Colon (tissue), 2 donors: Measurements from ENCODE around the gene ACE.

Experiments
- FAIRE-seq: peaks from 2 replicates; lab custom pipeline; 2012; peaks lifted over from hg19 to GRCh38; lab: Jason Lieb, UNC
- donor health status: control.
- donor health status: control.

The ACE gene

DNA sequence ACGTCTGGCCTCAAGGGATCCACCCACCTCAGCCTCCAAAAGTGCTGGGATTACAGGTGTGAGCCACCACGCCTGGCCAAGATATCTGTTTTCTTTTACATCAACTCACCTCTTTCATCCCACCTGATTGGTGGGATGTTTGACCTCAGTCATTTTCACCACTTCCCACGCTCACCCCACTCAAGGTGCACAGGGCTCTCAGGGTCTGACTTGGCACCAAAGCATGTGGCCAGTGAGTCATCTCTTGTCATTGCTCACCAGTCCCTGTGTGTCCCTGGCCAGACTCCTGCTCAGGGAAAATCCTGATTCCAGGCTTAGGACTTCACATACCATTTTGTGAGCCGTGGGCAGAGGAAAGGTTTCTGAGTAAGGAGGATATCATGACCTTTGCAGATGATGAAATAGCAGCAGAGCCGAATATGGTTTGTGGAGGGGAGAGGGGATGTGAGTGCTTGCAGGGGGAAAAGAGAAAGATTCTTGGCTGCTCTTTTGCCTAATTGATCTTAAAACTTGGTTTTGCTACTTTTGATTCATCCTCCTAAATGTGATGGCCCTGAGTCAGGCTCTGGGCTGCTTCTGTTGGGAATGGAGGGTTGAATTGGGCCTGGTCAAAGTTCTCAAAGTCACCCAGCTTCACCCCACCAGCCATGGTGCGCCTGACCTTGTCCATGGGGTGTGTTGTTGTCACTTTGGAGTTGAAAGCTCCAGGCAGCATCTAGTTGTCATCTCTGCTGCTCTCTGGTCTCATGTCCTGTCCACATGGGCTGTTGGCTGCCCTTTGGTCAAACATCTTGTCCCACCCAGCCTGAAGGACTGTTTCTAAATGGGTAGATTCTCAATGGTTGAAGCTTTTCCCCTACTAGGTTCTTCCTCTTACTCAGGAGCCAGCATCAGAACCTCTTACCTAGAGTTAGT lies 40.3 kb downstream of the ACE start:
- FAIRE-seq, result no peak

DNA sequence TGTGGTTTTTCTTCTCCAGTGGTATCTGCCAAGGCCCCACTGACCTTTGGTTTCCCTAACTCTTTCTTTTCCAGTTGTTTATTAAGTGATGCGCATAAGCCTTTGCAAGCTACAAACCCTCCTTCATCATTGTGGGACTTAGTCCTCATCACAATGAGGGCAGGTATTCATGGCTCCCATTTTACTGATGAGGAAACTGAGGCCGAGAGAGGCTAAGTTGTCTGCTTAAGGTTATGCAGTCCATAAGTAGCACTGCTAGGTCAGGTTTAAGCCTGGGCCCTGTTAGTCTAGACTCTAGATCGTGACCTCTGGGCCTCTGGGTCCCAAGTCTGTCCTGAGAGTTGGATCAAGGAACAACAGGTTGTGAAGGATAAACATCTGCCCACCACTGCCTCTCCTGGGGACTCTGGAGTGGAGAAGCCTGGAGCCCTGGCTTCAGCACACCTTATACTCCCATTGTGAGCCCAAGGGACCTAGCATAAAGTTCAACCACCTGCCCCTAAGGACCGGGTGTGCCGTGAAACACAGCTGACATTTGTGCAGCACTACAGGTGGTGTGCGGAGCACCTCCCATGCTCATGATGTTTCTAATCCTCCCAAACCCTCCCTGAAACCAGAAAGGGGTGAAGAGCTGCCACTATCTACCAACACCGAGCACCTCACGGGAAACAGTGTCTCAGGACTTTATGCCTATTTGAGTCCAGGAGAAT lies 41.1 kb downstream of the ACE start:
- FAIRE-seq, result no peak

- FAIRE-seq, result no peak
Observed at GRCh38 chr17:63519116-63519881, 42.4 kb downstream of the ACE start.

DNA sequence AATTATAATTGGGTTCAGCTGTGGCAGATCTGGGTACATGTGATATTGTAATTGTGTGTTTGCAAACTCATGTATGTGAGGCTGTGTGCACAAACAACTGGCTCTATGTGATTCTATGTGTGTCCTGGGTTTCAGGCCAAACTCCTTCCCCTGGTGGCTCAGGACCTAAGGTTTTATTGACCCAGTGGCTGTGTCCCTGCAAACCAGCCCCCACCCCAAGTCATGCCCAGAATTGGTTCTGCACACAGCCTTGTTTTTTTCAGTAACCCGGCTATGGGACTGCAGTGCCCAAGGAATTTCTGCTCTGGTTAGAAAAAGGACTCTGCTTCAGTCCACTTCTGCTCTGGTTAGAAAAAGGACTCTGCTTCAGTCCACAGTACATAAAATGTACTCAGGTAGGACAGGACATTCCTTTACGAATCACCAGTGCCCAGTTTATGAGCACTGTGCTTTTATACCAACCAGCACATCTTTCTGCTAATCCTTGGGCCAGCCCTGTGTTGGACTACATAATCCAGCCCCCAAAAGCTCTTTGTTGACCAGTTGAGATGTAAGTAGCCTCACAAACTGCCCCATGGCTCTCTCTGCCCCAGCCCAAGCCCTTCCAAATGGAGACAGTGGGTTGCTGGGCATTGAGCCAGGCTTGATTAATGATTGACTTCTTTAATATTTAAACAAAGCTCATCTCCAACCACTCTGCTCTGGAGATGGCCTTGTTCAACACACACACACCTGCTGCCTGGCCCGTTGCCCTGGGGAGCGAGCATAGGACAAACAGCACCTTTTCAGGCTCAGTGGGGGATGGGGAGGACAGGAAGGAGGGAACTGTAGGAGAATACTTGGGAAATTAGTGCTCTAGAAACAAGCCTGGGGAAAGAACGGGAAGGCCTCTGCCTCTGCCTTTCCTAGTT lies 43.4 kb downstream of the ACE start:
- no peak for FAIRE-seq

- no peak for FAIRE-seq
Observed at GRCh38 chr17:63523253-63523855, 46.5 kb downstream of the ACE start, which contains the start of gene KCNH6. KCNH6 (plus strand) TSS chr17:63523358; CDS start chr17:63523414, 56 bp downstream.

DNA sequence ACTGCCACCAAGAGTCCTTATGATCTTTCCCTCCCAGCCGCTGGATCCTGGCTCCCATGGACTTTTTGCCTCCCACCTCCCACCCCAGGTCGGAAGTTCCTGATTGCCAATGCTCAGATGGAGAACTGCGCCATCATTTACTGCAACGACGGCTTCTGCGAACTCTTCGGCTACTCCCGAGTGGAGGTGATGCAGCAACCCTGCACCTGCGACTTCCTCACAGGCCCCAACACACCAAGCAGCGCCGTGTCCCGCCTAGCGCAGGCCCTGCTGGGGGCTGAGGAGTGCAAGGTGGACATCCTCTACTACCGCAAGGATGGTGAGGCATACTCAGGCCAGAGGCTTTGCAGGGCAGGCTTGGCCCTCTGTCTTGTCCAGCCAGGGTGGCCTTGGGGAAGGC lies 47.2 kb downstream of the ACE start:
- no peak for FAIRE-seq

DNA sequence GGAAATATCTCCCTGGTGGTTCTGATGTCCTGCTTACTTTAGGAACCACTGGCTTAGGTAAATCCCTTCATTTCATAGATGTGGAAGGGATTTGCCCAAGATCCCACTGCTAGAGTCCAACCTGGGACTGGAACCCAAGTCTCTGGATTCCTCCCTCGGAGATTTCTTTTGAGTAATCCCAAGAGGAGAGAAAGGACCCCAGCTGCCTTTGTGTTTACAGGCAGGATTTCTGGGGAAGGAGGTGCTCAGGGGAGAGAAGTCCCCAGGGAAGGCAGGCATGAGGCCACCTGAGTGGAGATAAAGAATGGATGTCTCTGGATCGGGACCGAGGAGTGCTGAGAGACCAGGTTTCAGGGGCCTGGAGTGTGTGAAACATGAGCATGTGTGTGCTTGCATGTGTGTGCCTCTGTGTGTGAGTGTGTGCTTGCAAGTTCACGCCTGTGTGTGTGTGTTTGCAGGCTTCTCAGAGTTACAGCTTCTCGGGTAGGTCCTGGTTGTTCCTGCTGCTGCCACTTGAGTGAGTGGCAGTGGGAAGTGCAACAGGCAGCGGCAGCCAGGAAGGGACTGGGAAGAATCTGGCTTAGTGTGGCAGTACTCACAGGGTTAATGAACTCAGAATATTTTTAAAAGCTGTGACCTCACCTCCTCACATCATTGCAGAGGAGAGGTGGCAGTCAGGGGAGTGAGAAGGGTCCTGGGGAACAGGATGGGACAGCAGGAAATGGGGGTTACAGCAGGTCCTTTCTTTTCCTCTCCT lies 48.5 kb downstream of the ACE start:
- FAIRE-seq, result no peak

DNA sequence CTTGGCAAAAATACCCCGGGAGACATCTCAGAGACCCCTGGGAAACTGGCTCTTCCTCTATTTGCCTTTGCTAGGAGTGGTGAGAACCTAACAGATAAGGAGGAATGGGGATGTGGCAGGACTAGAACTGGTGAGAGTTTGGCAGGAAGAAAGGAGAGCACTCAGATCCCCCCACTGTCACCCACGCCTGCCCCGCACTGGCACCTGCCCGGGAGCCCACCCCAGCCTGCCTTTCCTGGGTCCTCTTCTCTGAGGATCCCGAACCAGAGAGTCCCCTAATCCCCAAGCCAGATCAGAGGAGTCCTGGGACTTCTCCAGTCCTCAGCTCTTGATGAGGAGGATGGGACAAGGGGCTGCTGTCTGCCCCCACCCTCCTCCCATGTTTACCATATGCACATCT lies 50.0 kb downstream of the ACE start:
- no peak for FAIRE-seq

GRCh38 chr17:63528183-63528582 lies 51.3 kb downstream of the ACE start:
- FAIRE-seq, result no peak

GRCh38 chr17:63529711-63530556 lies 53.1 kb downstream of the ACE start:
- FAIRE-seq, result no peak

DNA sequence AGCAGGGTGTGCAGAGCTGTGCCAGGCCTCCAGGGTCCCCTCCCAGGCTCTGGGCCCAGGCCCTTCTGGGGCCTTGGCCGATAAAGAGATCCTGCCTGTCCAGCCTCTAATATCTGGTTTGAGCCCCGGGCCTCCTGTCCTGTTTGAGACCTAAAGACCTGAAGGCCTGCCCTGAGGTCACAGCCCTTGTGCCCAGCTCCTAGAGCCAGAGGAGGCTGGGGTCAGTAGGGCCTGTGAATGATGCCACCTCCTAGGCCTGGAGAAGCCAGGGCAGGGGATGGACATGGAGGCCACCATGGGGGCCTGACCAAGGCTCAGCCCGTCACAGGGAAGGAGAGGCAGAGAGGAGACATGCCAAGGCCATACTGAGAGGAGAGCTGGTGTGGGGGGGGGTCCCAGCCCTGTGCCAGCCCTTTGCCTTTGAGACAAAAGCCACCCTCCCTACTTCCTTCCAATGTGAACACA lies 53.7 kb downstream of the ACE start:
- no peak for FAIRE-seq

- FAIRE-seq, result no peak
Observed at GRCh38 chr17:63531022-63531965, 54.4 kb downstream of the ACE start.

- no peak for FAIRE-seq
Observed at GRCh38 chr17:63533433-63534077, 56.7 kb downstream of the ACE start.

DNA sequence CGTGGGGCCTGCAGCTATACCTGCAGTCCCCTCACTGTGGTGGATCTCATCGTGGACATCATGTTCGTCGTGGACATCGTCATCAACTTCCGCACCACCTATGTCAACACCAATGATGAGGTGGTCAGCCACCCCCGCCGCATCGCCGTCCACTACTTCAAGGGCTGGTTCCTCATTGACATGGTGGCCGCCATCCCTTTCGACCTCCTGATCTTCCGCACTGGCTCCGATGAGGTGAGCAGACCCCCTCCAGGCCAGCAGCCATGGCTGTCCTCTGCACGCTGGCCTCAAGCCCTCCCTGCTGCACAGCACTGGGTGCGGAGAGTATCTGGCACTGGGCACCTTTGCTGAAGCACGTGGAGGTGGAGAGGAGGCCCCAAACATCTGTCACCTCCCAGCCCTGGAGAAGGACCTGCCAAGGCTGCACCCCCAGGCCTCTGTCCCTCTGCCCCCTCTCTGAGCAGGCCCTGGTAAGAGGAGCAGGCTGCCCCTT lies 57.3 kb downstream of the ACE start:
- FAIRE-seq, result no peak

GRCh38 chr17:63534816-63535455 lies 58.1 kb downstream of the ACE start:
- FAIRE-seq, result no peak

GRCh38 chr17:63535640-63536039 lies 58.8 kb downstream of the ACE start:
- no peak for FAIRE-seq

GRCh38 chr17:63537001-63537400 lies 60.1 kb downstream of the ACE start:
- no peak for FAIRE-seq
